ENCODE results near the gene KCNJ12.
"Not testable (repeated sequence)": the region's sequence is repeated elsewhere in the genome, so short reads cannot be mapped to it uniquely, and the experiment has no call there.

Gene KCNJ12

DNA sequence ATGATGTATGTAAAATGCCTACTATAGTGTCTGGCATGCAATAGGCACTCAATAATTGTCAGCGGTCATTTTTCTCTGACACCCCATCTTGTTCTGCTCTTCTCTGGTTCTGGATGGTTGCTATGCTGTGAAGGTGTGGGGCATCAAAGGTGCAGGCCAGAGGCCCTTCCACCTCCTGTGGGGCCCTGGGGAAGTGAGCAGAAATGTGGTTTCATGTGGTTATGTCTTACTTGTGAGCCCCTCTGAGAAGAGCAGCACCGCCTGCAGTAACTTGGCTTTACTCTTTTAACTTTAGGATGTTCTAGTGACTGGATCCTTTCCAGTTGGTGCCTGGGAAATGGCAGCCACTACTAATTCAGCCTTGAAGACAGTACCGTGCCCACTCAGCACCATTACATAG, 32.1 kb downstream of the KCNJ12 start:
- DNase-seq (ENCODE audit: low spot score), result not testable (repeated sequence)

DNA sequence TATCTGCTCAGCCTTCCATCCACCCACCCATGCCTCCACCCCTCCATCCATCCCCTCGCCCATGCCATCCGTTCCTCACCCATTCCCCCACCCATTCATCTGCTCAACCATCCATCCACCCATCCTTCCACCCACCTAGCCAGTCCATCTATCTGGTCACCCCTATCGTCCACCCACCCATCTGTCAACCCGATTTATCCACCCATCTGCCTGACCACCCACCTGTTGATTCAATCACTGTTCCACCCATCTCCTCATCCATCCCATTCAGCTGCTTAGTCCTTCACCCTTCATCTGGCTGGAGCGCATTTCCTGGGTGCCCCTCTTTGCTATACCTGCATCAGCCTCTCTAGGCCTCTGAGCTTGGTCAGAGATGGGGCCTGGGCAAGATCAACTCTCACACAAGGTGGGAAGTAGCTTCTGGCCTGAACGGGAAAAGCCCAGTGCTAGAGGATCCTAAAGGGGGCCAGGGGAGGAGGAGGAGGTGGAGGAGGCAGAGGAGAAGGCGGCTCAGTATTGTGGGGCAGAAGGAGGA, 32.7 kb downstream of the KCNJ12 start:
- not testable (repeated sequence) for DNase-seq (ENCODE audit: low spot score)

DNA sequence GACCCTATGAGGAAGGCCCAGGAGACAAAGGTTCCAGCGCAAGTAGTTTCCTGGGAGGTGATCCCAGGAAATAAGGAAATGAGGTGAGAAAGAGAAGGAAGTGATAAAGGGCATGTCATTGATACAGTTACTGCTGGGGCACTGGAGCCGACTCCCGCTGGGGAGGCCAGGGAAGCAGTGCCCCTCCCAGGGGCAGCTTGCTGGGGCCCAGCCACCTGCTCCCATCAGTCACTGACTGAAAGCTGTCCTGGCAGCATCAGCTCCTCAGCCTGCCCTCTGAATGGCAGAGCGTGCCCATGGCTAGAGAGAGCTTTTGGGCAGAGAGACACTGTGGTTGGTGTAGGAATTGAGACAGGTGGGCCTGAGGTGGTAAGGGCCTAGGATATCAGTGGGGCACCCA, 33.2 kb downstream of the KCNJ12 start:
- DNase-seq (ENCODE audit: low spot score), result not testable (repeated sequence)

DNA sequence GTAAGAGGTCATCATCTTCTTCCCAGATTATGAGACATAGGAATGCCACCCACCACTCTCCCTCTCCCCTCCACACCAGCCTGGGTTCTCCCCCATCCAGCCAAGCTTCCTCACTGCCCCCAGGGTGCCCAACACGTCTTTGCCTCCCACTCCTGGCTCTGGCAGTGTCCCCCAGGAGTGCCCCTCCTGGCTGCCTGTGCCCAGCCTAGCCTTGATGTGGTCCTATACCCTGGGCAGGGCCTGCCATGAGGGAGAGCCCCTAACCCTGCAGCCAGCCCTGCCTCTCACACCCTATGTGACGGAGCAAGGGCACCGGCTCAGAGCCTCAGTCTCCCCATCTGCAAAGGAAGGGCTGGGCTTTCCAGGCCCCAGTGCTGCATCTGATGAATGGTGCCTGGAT, 33.8 kb downstream of the KCNJ12 start:
- not testable (repeated sequence) for DNase-seq (ENCODE audit: low spot score)

DNA sequence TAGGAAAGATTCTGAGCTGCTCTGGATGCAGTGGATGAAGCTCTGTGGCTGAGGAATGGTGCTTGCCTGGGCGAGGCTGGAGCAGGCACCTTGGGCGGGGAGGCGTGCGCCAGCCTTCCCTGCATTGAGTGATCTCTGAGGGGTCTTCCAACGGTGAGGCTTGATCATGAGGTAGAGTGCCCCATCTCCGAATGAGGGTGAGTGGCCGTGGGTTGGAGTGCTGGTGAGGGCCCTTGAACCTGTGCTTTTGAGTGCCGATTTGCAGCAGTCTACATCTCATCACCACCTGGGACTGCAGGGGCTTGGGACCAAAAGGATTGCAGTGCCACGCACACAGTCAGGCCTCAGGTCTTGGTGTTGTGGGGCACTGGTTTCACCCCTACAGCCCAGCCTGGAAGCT, 34.2 kb downstream of the KCNJ12 start:
- not testable (repeated sequence) for DNase-seq (ENCODE audit: low spot score)

DNA sequence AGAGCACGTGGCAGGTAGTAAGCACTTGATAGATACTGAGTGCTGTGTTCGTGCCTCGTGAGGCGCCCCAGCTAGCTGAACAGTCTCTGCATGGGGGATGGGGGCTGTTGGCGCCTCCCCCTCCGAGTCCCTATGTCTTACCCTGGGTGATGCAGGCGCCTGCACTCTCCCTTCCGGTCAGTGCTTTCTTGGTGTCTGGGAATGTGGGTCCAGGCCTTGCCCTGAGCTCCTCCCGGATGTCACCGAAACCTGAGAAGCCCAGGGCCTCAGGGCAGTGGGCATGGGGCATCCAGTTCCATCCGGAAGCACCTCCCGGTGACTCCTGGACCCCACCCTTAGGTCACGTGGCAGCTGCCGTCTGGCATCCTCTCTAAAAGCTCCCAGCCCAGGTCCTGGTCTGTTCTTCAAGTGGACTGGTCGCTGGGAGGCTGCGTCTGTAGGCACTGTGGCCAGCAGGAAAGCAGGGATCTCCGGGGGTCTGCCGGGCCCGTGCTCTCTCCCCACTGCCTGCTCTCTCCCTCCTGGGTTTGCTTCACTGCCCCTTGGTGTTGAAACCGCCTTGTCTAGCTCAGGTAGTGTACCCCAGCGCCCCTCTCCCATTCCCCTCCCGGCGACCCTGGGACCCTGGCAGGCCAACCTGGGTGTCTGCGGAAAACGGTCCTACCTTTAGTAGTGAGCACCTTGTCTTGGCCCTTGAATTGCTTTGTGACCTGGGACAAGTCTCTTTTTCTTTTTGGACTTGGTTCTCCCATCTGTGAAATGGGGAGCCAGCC, 34.9 kb downstream of the KCNJ12 start:
- not testable (repeated sequence) for DNase-seq (ENCODE audit: low spot score)

DNA sequence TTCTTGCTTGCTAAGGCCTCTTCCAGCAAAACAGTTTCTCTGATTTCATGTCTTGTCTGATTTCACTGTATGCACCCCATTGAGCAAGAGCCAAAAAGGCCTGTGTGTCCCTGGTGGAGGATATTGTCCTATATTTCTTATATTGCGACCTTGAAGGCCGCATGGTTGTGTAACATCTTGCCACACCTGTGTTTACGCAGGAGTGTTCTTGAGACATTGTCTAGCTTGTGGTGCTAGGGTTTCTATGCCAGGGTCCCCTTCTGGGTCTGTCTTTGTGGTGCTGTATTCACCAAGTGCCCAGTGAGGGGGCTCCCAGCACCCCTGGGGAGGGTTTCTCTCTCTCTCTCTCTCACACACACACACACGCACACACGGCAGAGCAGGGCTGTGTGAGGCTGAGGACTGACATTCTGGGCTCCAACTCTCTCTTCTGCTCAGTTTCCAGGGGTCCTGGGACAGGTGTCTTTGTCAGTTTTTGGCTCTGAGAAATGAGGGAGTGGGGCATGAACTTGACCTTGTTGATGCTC, 35.6 kb downstream of the KCNJ12 start:
- not testable (repeated sequence) for DNase-seq (ENCODE audit: low spot score)

DNA sequence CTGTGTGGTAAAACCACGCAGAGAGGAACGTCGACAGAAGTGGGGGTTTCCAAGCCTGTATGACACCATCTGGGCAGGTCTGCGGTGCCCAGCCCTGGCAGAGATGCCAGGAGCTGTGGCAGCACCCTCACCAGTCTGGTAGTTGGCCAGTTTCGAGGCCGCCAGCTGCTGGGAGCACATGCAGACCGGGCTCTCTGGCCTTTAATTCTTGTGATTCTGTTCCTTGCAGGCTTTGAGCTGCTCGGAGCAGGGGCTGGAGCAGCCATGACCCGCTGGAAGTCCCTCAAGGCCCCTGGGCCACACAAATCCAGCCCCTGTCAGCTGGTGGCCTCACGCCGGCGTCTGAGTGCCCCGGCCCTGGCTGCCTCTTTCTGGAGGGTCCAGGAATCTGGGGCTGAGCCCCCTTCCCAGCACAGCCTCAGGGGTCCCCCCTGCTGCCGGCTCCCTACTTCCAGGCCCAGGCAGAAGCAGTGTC, 36.1 kb downstream of the KCNJ12 start:
- not testable (repeated sequence) for DNase-seq (ENCODE audit: low spot score)

DNA sequence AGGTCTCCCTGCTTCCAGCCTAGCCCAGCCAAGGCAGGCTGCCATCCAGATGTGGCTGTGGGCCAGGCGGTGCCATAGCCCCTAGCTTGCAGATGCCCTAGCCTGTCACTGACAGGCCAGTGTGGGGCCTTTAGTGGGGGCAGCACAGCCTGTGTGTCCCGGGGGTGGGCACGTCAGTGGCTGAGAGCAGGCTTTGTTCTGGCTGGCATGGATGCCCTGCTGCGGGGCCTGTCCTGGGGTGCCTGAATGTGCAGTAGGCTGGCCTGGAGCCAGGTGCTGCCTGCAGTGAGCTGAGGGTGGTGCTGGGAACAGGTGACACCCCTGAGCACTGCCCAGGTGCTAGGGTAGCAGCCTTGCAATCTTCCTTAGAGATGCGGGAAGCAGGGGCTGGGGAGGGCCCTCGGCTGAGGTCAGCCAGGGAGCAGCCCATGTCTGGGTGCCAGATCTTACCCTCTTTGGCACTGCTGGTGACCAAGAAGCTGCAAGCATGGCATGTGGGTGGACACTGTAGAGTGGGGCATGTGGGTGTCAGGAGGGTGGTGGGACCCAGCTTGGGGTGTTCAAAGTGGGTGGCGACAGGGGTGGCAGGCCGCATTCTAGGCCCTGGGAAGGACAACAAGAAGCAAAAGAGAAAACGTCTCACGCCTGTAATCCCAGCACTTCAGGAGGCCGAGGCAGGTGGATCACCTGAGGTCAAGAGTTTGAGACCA, 37.6 kb downstream of the KCNJ12 start:
- DNase-seq (ENCODE audit: low spot score), result not testable (repeated sequence)

DNA sequence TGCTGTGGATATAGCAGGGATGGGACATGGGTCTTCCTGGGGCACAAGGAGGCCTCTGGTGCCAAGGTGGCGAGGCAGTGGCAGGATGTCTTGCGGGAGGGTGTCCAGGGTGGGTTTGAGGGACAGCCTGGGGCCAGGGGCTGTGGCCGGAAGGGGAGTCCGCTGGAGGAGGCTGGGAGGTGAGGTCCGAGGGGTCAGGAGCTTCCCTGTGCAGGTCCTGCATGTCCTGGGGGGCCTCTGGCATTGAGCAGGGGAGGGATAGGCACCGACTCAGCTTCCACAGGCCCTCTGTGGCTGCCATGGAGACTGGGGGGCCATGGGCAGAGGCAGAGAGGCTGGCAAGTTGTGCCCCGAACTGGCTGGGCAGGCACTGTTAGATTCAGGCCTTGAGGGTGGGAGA, 38.5 kb downstream of the KCNJ12 start:
- not testable (repeated sequence) for DNase-seq (ENCODE audit: low spot score)

DNA sequence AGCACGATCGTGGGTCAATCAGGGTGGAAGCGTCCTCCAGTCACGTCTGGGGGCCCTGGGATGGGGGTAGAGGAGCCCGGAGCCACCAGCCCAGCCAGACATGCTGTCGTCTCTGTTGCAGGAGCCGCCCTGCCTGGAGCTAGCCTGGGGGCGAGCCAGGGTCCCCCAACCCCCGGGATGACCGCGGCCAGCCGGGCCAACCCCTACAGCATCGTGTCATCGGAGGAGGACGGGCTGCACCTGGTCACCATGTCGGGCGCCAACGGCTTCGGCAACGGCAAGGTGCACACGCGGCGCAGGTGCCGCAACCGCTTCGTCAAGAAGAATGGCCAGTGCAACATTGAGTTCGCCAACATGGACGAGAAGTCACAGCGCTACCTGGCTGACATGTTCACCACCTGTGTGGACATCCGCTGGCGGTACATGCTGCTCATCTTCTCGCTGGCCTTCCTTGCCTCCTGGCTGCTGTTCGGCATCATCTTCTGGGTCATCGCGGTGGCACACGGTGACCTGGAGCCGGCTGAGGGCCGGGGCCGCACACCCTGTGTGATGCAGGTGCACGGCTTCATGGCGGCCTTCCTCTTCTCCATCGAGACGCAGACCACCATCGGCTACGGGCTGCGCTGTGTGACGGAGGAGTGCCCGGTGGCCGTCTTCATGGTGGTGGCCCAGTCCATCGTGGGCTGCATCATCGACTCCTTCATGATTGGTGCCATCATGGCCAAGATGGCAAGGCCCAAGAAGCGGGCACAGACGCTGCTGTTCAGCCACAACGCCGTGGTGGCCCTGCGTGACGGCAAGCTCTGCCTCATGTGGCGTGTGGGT, 39.2 kb downstream of the KCNJ12 start:
- not testable (repeated sequence) for DNase-seq (ENCODE audit: low spot score)

DNA sequence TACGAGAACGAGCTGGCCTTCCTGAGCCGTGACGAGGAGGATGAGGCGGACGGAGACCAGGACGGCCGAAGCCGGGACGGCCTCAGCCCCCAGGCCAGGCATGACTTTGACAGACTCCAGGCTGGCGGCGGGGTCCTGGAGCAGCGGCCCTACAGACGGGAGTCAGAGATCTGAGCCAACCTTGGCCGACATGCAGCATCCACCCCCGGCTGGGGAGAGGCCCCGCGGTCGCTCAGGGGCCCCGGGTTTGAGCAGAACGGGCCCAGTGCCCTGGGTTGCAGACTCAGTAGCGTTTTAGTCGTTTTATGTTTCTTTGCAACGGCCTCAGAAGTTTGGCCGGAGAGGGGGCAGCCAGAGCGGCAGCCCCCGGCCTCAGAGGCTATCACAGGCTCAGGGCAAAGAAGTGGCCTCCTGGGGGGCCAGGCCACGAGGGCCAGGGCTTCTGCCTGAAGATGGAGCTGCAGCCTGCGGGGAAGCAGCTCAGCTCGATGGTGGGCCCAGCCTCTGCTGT, 40.4 kb downstream of the KCNJ12 start:
- not testable (repeated sequence) for DNase-seq (ENCODE audit: low spot score)

DNA sequence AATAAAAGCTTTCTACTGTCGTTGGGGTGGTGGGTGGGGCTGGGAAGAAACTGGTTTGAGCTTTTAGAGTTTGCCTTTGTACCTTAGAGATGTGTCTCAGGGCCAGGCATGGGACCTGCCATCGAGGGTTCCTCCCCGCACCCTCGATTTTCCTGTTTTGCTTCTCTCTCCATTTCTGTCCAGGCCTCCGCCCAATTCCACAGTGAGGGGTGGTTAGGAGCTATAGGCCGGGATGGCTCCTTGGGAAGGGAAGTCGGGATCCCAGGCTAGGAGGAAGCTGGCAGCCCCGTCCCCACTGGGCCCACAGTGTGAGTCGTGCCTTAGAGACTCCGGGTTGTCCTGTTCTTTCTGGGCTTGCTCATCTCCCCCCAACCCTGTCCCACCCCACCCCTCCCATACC, 41.2 kb downstream of the KCNJ12 start:
- DNase-seq (ENCODE audit: low spot score), result not testable (repeated sequence)

DNA sequence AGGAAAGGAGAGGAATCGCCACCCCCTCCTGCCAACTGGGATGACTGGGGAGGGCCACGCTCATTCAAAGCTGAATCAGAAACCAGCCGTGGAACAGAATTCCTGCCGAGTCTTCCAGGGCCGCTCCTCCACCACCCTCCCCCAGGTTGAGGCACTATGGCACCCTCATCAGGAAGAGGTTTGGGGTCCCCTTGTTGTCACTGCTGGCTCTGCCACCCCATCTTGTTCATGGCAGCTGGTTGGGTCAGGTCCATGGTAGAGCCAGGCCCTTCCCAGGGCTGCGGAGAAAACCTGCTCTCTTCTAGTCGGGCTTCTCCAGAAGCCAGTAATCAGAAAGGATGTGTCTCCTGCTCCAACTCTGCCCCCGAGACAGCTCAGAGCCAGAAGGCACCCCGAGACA, 41.8 kb downstream of the KCNJ12 start:
- no peak for DNase-seq (ENCODE audit: low spot score)

DNA sequence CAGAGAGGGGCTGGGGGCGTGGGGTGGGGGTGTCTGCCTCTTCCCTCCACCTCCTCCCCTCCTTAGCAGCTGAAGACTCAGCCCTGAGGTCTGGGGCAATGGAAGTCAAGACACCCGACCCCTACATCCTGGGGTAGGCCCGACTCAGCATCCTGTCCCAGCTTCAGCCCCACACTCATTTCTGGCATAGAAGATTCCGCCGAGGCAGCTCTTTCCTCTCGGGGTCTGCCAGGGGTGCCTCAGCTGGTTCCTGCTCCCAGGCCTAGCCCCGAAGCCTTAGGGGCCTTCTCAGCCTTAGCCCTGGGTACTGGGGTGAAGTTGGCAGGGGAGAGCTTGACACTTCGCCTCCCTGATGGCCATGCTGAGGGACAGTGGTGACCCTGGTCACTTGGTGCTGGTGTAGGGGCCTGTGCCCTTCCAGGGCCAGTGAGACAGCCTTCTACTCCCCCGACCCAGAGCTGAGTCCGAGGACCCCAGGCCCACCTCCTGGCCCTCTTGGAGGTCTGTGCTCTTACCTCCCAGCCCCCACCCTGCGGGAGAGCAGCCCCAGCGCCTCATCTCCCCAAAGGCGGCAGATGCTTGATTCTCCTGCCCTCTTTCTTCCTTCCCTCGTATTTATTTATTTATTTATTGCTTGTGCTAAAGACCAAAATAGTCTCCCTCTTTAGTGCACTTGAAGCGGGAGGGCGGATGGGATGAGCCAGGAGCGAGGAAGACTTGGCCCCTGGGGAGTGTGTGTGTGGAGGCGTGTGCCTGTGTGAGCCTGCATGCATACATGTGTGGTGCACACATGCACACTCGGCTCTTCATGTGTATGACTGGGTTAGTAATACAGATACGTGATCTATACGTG, 42.5 kb downstream of the KCNJ12 start:
- DNase-seq (ENCODE audit: low spot score), result no peak

DNA sequence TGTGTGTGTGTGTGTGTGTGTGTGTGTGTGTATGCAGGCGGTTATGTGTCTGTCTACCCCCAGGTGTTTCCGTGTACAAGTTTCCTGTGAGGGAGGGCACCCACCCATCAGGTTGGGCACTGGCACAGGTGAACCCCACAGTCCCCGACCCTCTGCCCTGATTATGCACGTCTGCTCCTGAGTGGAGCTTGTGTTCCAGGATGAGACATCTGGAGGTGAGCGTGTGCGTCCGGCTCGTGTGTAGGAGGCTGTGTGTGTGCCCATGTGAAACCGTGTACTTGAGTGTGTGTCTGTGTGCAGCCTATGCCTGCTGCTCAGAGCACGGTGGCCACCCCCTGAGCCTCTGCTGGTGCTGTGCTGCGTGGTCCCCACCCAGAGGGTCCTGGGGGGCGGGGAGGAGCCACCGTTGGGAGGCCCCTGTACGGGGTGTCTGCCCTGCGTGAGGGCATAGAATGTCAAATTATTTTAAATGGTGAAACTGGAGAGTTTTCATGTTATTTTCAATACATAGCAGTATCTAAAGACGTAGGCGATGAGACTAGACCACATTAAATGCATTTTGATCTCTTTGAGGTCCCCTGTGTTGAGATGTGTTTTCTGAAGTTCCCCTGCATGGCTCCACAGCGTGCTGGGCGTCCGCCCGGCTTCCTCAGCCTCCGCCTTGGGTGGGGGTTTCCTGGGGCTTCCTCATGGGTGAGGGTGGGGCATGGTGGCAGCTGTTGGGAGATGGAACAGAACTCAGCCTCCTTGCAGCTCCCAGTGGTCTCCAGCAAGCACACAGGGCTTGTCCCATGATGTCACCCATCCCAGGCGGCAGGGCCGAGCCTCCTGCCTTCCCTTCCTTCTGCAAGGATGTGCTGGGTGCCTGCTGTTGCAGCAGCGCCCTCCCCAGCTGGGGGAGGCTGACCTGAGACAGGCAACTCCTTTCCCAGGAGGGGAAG, 43.4 kb downstream of the KCNJ12 start:
- DNase-seq (ENCODE audit: low spot score), result no peak

DNA sequence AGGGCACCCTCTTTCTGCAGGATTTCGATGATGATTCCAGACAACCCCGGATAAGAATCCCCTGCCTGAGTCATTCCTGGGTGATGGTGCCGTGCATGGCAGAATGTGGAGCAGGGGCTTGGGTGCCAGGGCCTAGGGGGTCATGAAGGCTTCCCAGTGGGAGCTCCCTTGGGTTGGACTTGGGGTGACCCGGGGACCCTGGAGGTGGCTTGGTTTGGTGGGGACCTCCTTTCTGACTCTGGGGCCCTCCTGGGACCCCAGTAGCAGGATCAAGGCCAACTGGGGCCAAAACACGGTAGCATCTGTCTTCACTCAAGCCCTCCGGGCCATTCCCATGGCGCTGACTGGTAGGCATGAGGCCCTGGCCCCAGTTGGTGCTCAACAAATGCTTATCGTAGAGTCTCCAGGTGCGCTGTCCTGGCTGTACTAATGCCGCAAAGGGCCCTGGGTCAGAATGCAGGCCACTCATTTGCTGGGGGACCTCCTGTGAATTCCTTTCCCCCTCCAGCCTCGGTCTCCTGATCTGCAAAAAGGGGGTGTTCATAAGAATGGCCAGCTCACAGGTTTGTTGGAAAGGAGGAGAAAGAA, 44.4 kb downstream of the KCNJ12 start:
- DNase-seq (ENCODE audit: low spot score), result not testable (repeated sequence)

DNA sequence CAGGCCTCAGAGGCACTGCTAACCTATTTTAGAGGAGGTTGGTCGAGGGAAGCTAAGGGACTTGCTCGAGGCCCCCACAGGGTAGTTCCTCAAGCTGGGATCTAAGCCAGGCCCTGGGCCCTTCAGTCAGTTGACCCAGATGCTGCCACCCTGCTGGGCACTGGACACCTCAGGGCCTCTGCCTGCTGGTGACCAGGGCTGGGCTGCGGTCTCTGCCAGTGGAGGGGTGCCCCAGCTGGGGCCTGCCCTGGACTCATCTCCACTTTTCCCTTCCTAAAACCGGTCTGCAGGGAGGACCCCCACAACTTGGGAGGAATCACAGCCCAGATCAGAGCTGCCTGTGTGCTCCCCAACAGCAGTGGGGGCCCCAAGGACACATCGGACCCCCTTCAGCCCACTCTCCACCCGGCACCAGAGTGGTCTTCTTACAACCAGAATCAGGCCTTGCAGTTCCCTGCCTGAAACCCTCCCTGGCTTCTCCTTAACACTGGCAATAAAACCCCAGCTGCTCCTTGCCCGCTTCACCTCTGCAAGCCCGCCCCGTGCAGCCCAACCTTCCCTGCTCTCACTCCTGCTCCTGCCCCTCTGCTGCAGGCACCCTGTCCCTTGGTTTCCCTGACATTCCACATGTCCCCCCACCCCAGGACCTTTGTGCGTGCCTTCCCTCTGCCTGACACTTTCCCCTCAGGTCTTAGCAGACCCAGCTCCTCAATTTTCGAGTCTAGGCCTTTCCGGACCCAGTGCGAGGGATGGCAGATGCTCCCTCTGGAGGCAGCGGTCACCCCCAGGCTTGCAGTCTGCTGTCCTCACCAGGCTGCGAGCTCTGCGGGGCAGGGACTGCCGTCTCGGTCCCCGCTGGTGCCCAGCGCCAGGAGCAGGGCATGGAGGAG, 45.5 kb downstream of the KCNJ12 start:
- DNase-seq (ENCODE audit: low spot score), result not testable (repeated sequence)

Data from D341Med (cell line).